ENCODE measurements around the gene REEP3. TPM values are rescaled to one million over a fixed set of nuclear protein-coding genes. Genes with fewer than 3 reads are reported as not detected.
"Not testable (repeated sequence)": the region's sequence is repeated elsewhere in the genome, so short reads cannot be mapped to it uniquely, and the experiment has no call there.

The REEP3 gene
- polyA plus RNA-seq, 1 donor, result 49.1 TPM

DNA sequence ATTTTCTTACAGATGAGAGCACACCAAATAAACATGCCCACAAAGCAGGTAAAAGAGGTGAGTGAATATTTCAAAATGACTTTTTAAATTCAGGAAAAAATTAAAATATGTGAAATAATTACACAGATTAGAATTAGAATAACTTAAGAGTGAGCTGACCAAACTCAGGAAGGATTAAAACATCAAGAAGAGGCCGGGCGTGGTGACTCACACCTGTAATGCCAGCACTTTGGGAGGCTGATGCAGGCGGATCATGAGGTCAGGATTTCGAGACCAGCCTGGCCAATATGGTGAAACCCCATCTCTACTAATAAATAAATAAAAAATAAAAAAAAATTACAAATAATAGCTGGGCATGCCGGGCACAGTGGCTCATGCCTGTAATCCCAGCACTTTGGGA is 140.1 kb downstream of the REEP3 start:
- Histone ChIP-seq H3K4me3 (ENCODE audit: low read length) (no peak overlapping the region), H3K36me3 (ENCODE audit: control insufficient read depth, insufficient read depth, low read length) (no peaks in the 10 kb centered on the region), H3K27ac (ENCODE audit: low read length) (no peak overlapping the region), H3K9me3 (ENCODE audit: control insufficient read depth, low read depth, low read length) (no peaks in the 10 kb centered on the region), H3K27me3 (ENCODE audit: control insufficient read depth, insufficient read depth, low read length) (no peaks in the 10 kb centered on the region), H3K4me1 (ENCODE audit: control insufficient read depth, insufficient read depth, low read length) (no peaks in the 10 kb centered on the region)
- DNase-seq, result no peak
- 100% methylated on average over 3 of the region's 5 CpGs for WGBS (ENCODE audit: insufficient coverage, low lambda C conversion rate)

GRCh38 chr10:63664341-63664885 is 143.2 kb downstream of the REEP3 start:
- 83% methylated on average over 2 of the region's 13 CpGs for WGBS (ENCODE audit: insufficient coverage, low lambda C conversion rate)
- Histone ChIP-seq H3K27me3 (ENCODE audit: control insufficient read depth, insufficient read depth, low read length) (no peaks in the 10 kb centered on the region), H3K4me1 (ENCODE audit: control insufficient read depth, insufficient read depth, low read length) (no peaks in the 10 kb centered on the region), H3K27ac (ENCODE audit: low read length) (no peak overlapping the region), H3K4me3 (ENCODE audit: low read length) (no peak overlapping the region), H3K36me3 (ENCODE audit: control insufficient read depth, insufficient read depth, low read length) (no peaks in the 10 kb centered on the region), H3K9me3 (ENCODE audit: control insufficient read depth, low read depth, low read length) (no peaks in the 10 kb centered on the region)
- no peak for DNase-seq

GRCh38 chr10:63665006-63665580 is 143.9 kb downstream of the REEP3 start:
- H3K27ac ChIP-seq (ENCODE audit: low read length); H3K4me1 ChIP-seq (ENCODE audit: control insufficient read depth, insufficient read depth, low read length); H3K9me3 ChIP-seq (ENCODE audit: control insufficient read depth, low read depth, low read length); DNase-seq; H3K27me3 ChIP-seq (ENCODE audit: control insufficient read depth, insufficient read depth, low read length); H3K36me3 ChIP-seq (ENCODE audit: control insufficient read depth, insufficient read depth, low read length); H3K4me3 ChIP-seq (ENCODE audit: low read length): not testable (repeated sequence)
- 80% methylated on average over 1 of the region's 10 CpGs for WGBS (ENCODE audit: insufficient coverage, low lambda C conversion rate)

- 90% methylated on average over 2 of the region's 4 CpGs for WGBS (ENCODE audit: insufficient coverage, low lambda C conversion rate)
- Histone ChIP-seq H3K9me3 (ENCODE audit: control insufficient read depth, low read depth, low read length) (no peaks in the 10 kb centered on the region), H3K36me3 (ENCODE audit: control insufficient read depth, insufficient read depth, low read length) (no peaks in the 10 kb centered on the region), H3K4me3 (ENCODE audit: low read length) (no peak overlapping the region), H3K27ac (ENCODE audit: low read length) (no peak overlapping the region), H3K27me3 (ENCODE audit: control insufficient read depth, insufficient read depth, low read length) (no peaks in the 10 kb centered on the region), H3K4me1 (ENCODE audit: control insufficient read depth, insufficient read depth, low read length) (no peaks in the 10 kb centered on the region)
- no peak for DNase-seq
These were observed 144.5 kb downstream of the REEP3 start for GRCh38 chr10:63665670-63666134.

DNA sequence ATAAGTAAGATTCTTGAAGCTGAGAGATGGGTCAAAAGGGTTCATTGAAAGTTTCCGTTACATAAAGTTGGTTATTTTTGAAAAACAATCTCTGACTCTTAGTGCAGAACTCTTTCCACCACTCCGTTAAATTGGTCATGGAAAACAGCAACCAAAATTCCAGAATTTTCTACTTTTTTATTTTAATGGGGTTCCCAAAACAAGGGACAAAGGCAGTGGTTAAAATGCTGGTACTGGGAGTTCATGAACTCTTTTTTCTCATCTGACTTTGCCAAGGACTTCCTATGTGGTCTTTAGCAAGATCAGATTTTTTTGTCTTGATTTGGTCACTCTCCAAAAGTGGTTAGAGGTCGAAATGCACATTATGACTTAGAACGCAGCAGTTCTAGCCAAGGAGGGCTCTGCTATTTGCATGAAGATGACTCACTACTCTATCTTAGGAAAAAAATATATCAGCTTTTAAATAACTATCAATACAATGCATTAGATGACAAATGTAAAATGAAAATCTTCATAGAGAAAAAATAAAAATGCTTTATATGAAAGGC is 145.7 kb downstream of the REEP3 start:
- Histone ChIP-seq H3K27me3 (ENCODE audit: control insufficient read depth, insufficient read depth, low read length) (no peaks in the 10 kb centered on the region), H3K4me3 (ENCODE audit: low read length) (no peak overlapping the region), H3K9me3 (ENCODE audit: control insufficient read depth, low read depth, low read length) (no peaks in the 10 kb centered on the region), H3K36me3 (ENCODE audit: control insufficient read depth, insufficient read depth, low read length) (no peaks in the 10 kb centered on the region), H3K4me1 (ENCODE audit: control insufficient read depth, insufficient read depth, low read length) (no peaks in the 10 kb centered on the region), H3K27ac (ENCODE audit: low read length) (no peak overlapping the region)
- no peak for DNase-seq
- WGBS (ENCODE audit: insufficient coverage, low lambda C conversion rate), result 75% methylated on average over 2 of the region's 4 CpGs

DNA sequence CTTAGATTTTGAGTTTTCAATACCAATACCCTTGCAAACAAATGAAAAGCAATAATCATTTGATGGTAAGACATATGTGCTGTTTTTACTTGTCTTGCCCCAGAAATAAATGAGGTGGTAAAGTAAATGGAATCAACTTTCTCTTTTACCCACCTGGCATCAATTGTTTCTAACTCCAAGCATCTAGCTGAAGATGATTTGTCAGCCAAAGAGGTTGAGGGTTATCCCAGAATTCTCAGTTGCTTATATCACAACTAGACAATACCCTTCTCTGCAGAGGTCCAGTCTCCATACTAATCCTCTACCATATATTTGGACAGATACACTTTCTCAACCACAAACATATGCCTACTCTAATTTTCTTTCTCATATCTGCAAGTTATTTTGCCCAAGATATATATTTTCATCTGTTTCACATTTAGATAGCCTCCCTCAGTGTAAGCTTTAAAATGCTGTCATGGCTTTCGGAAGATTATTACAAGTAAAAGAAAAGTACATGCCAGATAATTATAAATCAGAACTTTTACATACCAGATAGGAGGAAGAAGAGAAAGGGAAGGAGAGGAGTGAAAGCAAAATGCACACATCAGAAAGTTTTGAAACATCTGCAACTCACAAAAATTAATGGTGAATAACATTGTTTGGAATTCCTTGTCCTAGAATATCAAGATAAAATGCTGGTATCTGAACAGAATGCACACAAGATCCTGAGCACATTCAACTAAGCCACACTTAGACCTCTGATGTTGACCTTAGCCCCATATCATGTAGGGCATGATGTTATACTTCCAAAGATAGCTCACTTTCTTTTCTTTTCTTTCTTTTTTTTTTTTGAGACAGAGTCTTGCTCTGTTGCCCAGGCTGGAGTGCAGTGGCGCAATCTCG is 146.6 kb downstream of the REEP3 start:
- Histone ChIP-seq H3K27me3 (ENCODE audit: control insufficient read depth, insufficient read depth, low read length) (no peaks in the 10 kb centered on the region), H3K36me3 (ENCODE audit: control insufficient read depth, insufficient read depth, low read length) (no peaks in the 10 kb centered on the region), H3K9me3 (ENCODE audit: control insufficient read depth, low read depth, low read length) (no peaks in the 10 kb centered on the region), H3K27ac (ENCODE audit: low read length) (no peak overlapping the region), H3K4me1 (ENCODE audit: control insufficient read depth, insufficient read depth, low read length) (no peaks in the 10 kb centered on the region), H3K4me3 (ENCODE audit: low read length) (no peak overlapping the region)
- DNase-seq, result no peak
- WGBS (ENCODE audit: insufficient coverage, low lambda C conversion rate), result 93% methylated on average over 1 of the region's 3 CpGs

DNA sequence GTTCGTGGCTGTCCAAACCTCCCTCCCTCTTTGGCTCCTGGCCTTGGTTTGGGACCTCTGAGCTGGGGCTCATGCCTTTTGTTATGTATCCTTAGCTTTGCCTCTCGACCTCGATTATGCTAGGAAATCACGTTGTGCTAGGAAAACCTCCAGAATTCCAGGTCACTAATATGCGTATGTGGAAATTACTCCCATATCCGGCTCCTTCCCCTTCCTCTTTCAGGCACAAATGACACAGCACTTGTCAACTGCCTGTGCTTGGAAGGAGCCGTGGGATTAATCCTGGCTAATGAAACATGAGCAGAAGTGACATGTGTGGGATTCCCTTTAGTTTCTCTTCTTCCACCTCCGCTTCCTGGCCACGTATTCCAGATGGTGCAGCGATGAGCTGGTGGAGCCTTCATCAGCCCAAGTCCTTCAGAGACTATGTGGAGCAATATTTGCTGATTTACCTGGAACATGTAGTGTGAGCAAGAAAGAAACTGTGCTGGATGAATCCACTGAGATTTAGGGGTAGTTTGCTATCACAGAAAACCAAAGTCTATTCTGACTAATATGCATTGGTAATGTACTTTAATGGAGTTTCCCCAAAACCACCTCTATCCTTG is 149.2 kb downstream of the REEP3 start:
- WGBS (ENCODE audit: insufficient coverage, low lambda C conversion rate), result no CpG with 5 or more reads among the region's 10 CpGs
- H3K9me3 ChIP-seq (ENCODE audit: control insufficient read depth, low read depth, low read length), result no peaks in the 10 kb centered on the region
- H3K4me3 ChIP-seq (ENCODE audit: low read length), result no peak overlapping the region
- H3K36me3 ChIP-seq (ENCODE audit: control insufficient read depth, insufficient read depth, low read length), result no peaks in the 10 kb centered on the region
- DNase-seq, result peak in 1 of 2 donors; percentile 9
- H3K4me1 ChIP-seq (ENCODE audit: control insufficient read depth, insufficient read depth, low read length), result no peaks in the 10 kb centered on the region
- no peaks in the 10 kb centered on the region for H3K27me3 ChIP-seq (ENCODE audit: control insufficient read depth, insufficient read depth, low read length)
- no peak overlapping the region for H3K27ac ChIP-seq (ENCODE audit: low read length)

- H3K9me3 ChIP-seq (ENCODE audit: control insufficient read depth, low read depth, low read length), result no peaks in the 10 kb centered on the region
- no peak for DNase-seq
- no peaks in the 10 kb centered on the region for H3K36me3 ChIP-seq (ENCODE audit: control insufficient read depth, insufficient read depth, low read length)
- no peaks in the 10 kb centered on the region for H3K27me3 ChIP-seq (ENCODE audit: control insufficient read depth, insufficient read depth, low read length)
- H3K4me1 ChIP-seq (ENCODE audit: control insufficient read depth, insufficient read depth, low read length), result no peaks in the 10 kb centered on the region
- WGBS (ENCODE audit: insufficient coverage, low lambda C conversion rate), result 80% methylated on average over 1 of the region's 2 CpGs
- no peak overlapping the region for H3K27ac ChIP-seq (ENCODE audit: low read length)
- H3K4me3 ChIP-seq (ENCODE audit: low read length), result no peak overlapping the region
These were observed 150.2 kb downstream of the REEP3 start for GRCh38 chr10:63671317-63671937.

- Histone ChIP-seq H3K9me3 (ENCODE audit: control insufficient read depth, low read depth, low read length) (no peaks in the 10 kb centered on the region), H3K27ac (ENCODE audit: low read length) (no peak overlapping the region), H3K27me3 (ENCODE audit: control insufficient read depth, insufficient read depth, low read length) (no peaks in the 10 kb centered on the region), H3K4me1 (ENCODE audit: control insufficient read depth, insufficient read depth, low read length) (no peaks in the 10 kb centered on the region), H3K4me3 (ENCODE audit: low read length) (no peak overlapping the region), H3K36me3 (ENCODE audit: control insufficient read depth, insufficient read depth, low read length) (no peaks in the 10 kb centered on the region)
- no CpG with 5 or more reads among the region's 3 CpGs for WGBS (ENCODE audit: insufficient coverage, low lambda C conversion rate)
- no peak for DNase-seq
These were observed 151.3 kb downstream of the REEP3 start for GRCh38 chr10:63672491-63672890.

DNA sequence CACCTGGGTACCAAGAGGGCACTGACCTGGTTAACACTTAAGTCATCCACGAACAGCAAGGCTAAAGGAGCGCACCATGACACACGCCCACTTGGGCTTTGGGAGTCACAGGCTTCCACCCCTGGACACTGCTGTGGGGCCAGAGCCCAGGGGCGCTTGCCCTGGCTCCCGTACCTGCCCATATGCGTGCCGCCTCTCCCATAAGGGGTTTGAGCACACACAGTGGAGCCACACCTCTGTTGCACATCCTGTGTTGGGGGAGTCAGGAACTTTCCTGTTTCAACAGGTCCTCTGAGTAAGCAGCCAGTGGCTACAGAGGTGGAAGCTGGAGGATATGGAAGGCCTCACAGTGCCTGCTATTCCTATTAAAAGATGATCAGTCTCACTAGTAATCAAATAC is 152.0 kb downstream of the REEP3 start:
- no peaks in the 10 kb centered on the region for H3K27me3 ChIP-seq (ENCODE audit: control insufficient read depth, insufficient read depth, low read length)
- no peak for DNase-seq
- H3K27ac ChIP-seq (ENCODE audit: low read length), result no peak overlapping the region
- H3K4me1 ChIP-seq (ENCODE audit: control insufficient read depth, insufficient read depth, low read length), result no peaks in the 10 kb centered on the region
- no peaks in the 10 kb centered on the region for H3K36me3 ChIP-seq (ENCODE audit: control insufficient read depth, insufficient read depth, low read length)
- H3K9me3 ChIP-seq (ENCODE audit: control insufficient read depth, low read depth, low read length), result no peaks in the 10 kb centered on the region
- WGBS (ENCODE audit: insufficient coverage, low lambda C conversion rate), result no CpG with 5 or more reads among the region's 7 CpGs
- H3K4me3 ChIP-seq (ENCODE audit: low read length), result no peak overlapping the region
